Umbilical cord (tissue), 2 donors: ENCODE results near the gene NELFB. TPM values are rescaled to one million over a fixed set of nuclear protein-coding genes. Genes with fewer than 3 reads are reported as not detected.

Source experiments
- DNase-seq: peaks from one replicate; pipeline ENCODE4 v3.0.0-alpha.2; 2015; ENCODE audit warnings: low spot score
- total RNA-seq: library from RNA; depleted of rRNA; stranded (reverse); fragments of >200 nt; gene quantifications from one replicate; pipeline ENCODE4 v1.2.3, GENCODE V29; 2014; ENCODE audit warnings: low replicate concordance; ENCODE audit not compliant: insufficient read depth

NELFB gene
- total RNA-seq, 1 donor from 2014 or later: 18.8 TPM

DNA sequence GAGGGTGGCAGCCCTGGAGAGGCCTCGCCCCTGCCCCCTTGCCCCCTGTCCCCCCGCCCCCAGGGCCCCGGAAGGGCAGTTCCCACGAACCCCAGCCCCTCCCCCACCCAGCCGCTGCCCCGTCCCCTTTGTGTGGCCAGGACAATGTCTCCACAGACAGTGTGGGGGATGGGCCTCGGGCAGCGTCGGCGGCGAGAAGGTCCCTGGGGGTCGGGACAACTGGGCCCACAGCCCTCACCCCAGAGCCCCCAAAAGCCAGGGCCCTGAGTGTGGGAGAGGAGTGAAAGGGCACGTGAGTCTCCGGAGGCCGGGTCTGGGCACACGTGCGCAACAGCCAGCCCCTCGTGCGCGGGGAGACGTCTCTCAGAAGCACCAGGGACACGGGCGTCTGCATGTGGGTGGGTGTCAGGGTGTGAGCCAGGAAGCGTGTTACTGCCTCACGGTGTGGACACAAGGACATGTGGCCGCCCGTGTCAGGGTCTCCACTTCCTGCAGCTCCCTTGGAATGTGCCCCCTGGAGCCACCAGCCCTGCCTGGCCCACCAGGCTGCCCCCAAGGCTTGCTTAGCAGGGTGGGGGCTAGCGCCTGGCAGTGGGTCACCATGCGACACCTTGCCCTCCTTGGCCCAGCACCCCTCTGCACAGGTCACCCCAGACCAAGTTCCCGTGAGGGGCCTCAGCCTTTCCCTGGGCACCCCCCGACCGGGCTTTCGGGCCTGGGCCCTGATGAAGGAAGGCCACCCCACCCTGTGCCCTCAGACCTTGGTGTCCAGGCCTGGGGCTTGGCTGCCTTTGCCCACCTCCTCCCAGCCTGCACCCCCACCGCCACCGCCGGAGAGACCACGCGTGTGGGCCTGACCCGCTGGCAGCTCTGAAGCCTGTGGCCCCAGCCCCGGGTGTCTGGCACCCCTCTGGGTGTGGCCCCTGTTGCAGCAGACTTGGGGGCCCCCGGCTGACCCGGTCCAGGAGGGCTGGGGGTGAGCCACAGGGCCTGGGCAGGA lies 59.7 kb downstream of the NELFB start:
- no peak for DNase-seq

DNA sequence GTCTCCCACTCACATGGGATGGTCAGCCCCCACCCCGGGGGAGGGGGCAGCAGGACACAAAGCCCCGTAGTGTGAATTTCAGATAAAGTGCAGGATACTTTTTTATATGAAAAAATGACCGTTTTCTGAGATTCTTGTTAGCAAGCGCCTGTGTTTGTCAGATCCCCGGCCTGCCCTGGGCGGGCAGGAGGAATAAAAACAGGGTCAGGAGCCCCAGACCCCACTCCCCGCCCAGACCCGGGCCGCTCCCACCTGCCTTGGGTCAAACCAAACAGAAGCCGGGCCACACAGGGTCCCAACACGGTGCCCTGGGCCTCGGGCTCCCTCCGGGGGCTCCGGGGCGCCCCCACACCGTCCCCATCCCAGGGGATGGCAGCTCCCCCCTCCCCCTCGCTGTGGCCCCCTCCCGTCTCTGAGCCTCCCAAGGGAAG lies 60.5 kb downstream of the NELFB start:
- no peak for DNase-seq

DNA sequence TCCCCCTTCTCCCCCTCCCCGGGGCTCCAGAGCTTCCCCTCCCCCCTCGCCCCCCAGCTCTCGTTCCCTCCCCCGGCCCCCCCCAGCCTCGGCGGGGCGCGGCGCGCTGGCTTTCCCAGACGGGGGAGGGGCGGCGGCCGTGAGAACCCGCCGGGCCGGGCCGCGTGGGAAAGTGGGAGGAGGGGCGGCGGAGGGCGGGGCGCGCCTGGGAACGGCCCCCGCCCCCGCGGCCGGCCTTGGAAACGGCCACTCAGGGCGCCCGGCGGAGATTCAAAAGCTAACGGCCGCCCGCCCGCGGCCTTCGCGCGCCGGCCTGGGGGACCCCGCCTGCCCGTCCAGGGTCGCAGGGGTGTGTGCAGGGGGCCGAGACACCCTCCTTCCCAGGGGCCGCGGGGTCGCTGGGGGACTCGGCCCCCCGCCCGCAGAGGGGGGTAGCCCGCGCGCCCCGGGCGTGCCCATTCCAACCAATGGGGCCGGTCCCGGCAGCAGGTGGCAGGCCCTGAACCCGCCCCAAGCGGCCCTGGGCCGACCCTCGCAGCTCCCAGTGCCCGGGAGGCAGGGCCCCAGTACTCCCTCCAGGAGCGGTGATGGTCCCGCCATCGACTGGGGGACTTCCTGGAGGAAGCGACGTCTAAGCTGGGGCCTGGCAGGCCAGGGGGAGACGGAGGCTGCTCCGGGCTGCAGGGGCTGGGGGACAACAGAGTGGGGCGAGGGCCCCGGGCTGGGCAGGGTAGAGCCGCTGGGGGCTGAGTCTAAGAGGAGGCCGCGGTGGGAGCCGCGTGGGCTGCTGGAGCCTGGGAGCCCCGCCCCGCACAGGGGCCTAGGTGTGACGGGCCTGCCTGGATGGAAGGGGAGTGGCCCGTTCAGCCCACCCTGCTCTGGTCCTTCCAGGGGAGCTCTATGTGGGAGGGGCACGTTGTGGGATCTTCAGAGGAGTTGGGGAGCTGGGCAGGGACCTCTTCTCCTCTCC lies 61.2 kb downstream of the NELFB start:
- DNase-seq: peak; percentile 57

DNA sequence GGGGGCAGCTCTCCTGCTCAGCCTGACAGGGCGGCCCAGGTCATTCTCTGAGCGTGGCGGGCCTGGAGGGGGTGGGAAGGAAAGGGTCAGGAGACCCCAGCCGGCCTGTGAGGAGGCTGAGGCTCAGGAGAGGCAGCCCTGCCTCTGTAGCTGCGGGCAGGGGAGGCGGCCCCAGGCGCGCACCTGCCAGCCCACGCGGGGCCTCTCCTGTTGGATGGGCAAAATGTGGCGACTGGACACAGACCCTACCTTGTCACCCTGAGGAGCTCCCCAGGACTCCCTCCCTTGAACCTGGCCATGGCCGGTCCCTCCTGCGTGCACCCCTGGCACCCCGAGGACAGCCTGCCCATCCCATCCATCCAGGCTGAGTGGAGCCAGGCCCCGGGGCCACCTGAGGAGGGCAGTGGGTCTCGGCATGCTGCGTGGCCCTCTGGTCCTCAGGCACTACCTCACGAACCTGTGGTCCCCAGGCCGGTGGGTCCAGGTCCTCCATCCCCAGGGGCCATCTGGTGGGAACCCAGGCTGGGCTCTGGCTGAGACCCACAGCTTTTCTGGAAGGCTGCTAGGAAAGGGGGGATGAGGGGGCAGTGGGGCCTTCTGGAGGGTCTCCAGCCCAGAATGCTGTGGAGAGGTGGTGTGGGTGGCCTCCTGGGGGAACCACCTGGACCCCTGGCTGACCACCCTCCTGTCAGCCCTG lies 62.0 kb downstream of the NELFB start:
- DNase-seq: no peak

DNA sequence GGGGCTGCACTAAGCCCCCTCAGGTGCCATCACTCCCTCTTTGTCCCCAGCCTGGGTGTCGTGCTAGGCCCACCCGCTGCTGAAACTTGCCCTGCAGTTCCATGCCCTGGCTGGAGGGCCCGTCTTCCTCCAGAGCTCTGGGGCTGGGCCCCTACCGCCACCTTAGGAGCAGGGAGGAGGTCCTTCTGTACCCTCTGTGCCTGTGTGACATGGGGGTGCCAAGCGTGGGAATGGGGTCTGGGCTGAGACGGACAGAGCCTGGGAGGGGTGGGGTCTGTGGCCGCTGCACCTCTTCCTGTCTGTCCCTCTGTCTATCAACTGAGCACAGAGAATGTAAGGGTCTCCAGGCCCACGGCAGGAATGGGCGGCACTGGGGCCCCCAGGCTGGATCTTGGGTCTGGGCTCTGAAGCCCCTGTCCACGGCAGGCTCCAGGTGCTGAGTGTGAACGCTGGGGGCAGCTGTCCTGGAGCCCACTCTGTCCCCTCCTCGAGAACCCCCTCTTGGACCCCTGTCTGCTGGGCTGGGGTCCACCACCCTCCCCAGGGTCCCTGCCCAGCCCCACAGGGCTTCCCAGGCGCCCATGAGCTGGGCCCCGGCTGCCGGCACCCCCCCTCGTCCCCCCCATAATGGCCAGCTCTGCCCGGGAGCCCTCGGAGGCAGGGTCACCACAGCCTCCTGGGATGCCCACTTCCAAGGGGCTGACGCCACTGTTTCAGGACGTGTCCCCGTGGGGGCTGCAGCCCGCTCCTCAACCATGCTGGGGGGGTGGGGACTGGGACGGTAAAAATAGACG lies 62.8 kb downstream of the NELFB start:
- no peak for DNase-seq

DNA sequence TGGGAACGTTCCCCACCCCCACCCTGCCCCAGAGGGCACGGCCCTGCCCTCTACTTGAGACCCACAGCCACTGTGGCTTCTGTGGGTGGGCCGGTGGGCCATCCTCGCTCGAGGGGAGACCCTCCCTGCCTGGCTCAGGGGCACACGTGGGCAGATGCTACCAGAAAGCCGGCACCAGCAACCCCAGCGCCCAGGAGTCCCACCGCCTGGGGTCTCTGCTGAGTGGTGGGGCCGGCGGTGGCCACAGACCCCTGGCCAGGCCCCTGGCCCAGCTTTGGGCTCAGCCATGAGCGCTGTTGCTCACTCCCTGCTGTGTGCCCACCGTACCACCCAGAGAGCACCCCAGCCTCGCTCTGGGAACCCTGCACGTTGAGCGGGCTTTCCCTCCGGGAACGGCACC lies 63.5 kb downstream of the NELFB start:
- no peak for DNase-seq

DNA sequence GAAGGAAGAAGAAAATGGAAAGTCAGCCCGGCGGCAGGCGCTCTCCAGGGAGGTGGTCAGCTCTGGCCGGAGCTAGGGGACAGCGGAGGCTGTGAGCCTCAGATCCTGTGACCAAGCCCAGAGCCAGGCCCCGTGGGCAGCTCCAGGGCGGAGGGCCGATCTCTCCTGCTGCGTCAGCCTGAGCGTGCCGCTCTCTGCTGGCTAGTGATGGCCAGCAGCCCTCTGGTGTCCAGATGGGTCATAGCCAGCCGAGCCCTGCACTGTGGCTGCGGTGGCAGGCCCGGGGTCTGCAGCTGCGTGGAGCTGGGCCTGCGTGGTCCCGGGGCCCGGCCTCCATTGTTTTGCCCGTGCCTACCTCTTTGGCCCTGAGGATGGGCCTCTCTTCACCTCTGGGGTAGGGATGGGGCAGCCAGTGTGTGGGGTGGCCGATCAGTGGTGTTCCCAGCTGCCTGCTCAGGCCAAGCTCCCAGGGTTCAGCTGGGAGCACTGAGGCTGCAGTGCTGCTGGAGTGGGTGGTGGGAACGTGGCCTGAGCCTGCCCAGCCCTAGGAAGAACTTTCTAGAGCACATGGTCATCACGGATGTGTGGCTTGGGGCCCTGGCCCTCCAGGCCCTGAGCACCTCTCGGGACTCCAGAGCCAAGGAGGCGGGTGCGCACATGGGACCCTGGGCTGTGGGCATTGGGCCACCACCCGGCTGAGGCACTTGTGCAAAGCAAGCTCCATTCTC lies 64.0 kb downstream of the NELFB start:
- DNase-seq: no peak

GRCh38 chr9:137319739-137320551 lies 64.8 kb downstream of the NELFB start:
- no peak for DNase-seq

DNA sequence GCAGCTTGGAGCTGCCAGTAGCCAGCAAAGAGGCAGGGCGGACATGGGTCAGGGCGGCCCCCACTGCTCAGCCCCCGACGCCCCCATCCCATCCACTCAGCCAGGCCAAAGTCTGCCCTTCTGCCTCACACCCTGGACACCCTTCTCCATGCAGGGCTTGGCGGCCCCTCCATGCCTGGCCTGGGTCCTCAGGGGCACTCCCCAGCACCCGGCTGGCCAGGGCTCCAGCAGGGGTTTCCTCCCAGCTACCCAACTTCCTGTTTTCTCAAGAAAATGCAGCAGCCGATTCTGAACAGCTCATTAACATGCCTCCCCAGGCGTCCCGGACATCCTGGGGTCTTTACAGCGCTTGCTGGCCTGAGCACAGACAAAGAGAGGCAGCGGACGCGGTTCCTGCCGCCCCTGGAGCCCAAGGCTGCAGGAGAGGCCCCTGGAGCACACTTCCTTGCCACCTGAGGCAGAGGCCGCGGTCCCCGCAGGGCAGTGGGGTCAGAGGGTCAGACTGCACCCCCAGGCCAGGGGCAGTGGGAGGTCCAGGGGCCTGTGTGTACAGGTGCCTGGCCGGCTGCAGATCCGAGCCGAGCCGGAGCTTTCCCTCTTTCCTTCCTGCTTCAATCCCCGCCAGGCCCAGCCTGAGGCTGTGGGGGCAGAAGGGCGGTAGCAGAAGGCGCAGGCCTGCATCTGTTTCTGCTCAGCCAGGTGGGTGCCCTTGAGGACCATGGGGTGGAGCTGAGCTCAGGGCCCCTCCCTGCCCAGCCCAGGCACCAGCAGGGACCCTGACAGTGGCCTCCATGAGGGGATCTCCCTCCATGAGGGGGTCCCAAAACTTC lies 65.6 kb downstream of the NELFB start:
- no peak for DNase-seq

DNA sequence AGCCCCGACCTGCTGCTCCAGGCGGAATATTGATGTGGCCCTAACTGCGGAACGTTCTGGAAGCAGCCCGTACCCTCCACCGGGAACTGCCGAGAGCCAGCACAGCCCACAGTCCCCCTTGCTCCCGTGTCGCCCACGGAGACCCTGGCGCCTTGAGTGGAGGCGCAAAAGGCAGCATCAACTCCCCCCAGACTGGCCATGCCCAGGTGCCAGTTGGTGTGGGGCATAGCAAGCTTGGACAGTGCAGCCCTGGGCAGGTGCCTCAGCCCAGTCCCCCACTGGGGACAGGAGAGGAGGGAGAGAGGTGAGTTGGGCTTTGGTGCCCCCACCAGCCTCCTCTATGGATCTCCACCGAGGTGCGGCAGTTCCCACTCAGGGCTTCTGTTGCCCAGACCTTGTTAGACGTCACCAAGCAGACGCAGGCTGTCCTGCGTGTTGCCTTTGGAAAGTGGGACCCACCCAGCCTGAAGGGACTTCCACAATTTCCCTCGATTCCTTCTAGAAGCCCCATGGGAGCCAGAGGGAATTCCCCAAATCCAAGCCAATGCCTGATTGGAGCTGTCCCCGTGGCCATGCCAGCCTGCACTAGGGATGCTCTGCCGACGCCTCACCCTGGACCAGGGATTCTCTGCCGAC lies 66.7 kb downstream of the NELFB start:
- no peak for DNase-seq

Other genes starting within 250 kb of the NELFB start
- 20.2 TPM for gene ABCA2, start 227.1 kb upstream of the NELFB start, total RNA-seq
- gene FUT7, start 223.2 kb upstream of the NELFB start, total RNA-seq: 0.96 TPM
- 6.5 TPM for gene NPDC1, start 209.2 kb upstream of the NELFB start, total RNA-seq
- not detected for gene ENTPD2, start 201.3 kb upstream of the NELFB start, total RNA-seq
- gene SAPCD2, start 184.8 kb upstream of the NELFB start, total RNA-seq: 2.6 TPM
- gene UAP1L1, start 177.8 kb upstream of the NELFB start, total RNA-seq: 8.2 TPM
- gene MAN1B1, start 168.3 kb upstream of the NELFB start, total RNA-seq: 41.4 TPM
- gene DPP7, start 140.6 kb upstream of the NELFB start, total RNA-seq: 67.9 TPM
- 5.1 TPM for gene GRIN1, start 116.2 kb upstream of the NELFB start, total RNA-seq
- not detected for gene LRRC26, start 85.3 kb upstream of the NELFB start, total RNA-seq
- gene TMEM210, start 83.3 kb upstream of the NELFB start, total RNA-seq: not detected
- gene ANAPC2, start 66.8 kb upstream of the NELFB start, total RNA-seq: 18.3 TPM
- gene SSNA1, start 66.7 kb upstream of the NELFB start, total RNA-seq: 30.8 TPM
- 2.2 TPM for gene TPRN, start 54.6 kb upstream of the NELFB start, total RNA-seq
- 33.0 TPM for gene TMEM203, start 49.7 kb upstream of the NELFB start, total RNA-seq
- 0.72 TPM for gene NDOR1, start 49.6 kb upstream of the NELFB start, total RNA-seq
- not detected for gene RNF208, start 33.1 kb upstream of the NELFB start, total RNA-seq
- 0.96 TPM for gene CYSRT1, start 30.2 kb upstream of the NELFB start, total RNA-seq
- gene RNF224, start 27.8 kb upstream of the NELFB start, total RNA-seq: not detected
- not detected for gene SLC34A3, start 24.4 kb upstream of the NELFB start, total RNA-seq
- gene TUBB4B, start 14.0 kb upstream of the NELFB start, total RNA-seq: 48.9 TPM
- 1.9 TPM for gene STPG3, start 4.0 kb upstream of the NELFB start, total RNA-seq
- gene TOR4A, start 22.4 kb downstream of the NELFB start, total RNA-seq: 4.3 TPM
- gene NRARP, start 46.9 kb downstream of the NELFB start, total RNA-seq: 1.9 TPM
- 12.0 TPM for gene EXD3, start 167.8 kb downstream of the NELFB start, total RNA-seq
- not detected for gene NOXA1, start 168.1 kb downstream of the NELFB start, total RNA-seq
- not detected for gene ENTPD8, start 186.0 kb downstream of the NELFB start, total RNA-seq
- 8.7 TPM for gene NSMF, start 204.0 kb downstream of the NELFB start, total RNA-seq